ENCODE results near the gene ACADM. TPM values are rescaled to one million over a fixed set of nuclear protein-coding genes. Genes with fewer than 3 reads are reported as not detected.
"Not testable (repeated sequence)": the region's sequence is repeated elsewhere in the genome, so short reads cannot be mapped to it uniquely, and the experiment has no call there.

The ACADM gene
- total and polyA plus RNA-seq, 3 donors from 2014 or later, result 57.7 to 77.6 (median 67.9) TPM

GRCh38 chr1:75742047-75742625 is 17.6 kb downstream of the ACADM start:
- Histone ChIP-seq H3K27ac (no peak overlapping the region), H3K36me3 (ENCODE audit: low read depth, missing control alignments) (no peaks in the 10 kb centered on the region), H3K4me1 (no peaks in the 10 kb centered on the region), H3K27me3 (no peaks in the 10 kb centered on the region), H3K4me3 (no peak overlapping the region), H3K9me3 (no peaks in the 10 kb centered on the region)
- WGBS, 2 donors, result 88 to 92% methylated on average over 6 of the region's 6 CpGs
- intact Hi-C loops (cut with DNase I; ENCODE audit: low total_unique reads), result no loop called here
- DNase-seq, result no peak
- no peak for TF ChIP-seq POLR2A (IDR thresholded peaks at IDR 0.05)
- TF ChIP-seq, protein P1, sequence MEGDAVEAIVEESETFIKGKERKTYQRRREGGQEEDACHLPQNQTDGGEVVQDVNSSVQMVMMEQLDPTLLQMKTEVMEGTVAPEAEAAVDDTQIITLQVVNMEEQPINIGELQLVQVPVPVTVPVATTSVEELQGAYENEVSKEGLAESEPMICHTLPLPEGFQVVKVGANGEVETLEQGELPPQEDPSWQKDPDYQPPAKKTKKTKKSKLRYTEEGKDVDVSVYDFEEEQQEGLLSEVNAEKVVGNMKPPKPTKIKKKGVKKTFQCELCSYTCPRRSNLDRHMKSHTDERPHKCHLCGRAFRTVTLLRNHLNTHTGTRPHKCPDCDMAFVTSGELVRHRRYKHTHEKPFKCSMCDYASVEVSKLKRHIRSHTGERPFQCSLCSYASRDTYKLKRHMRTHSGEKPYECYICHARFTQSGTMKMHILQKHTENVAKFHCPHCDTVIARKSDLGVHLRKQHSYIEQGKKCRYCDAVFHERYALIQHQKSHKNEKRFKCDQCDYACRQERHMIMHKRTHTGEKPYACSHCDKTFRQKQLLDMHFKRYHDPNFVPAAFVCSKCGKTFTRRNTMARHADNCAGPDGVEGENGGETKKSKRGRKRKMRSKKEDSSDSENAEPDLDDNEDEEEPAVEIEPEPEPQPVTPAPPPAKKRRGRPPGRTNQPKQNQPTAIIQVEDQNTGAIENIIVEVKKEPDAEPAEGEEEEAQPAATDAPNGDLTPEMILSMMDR (IDR thresholded peaks at IDR 0.05), result no peak

DNA sequence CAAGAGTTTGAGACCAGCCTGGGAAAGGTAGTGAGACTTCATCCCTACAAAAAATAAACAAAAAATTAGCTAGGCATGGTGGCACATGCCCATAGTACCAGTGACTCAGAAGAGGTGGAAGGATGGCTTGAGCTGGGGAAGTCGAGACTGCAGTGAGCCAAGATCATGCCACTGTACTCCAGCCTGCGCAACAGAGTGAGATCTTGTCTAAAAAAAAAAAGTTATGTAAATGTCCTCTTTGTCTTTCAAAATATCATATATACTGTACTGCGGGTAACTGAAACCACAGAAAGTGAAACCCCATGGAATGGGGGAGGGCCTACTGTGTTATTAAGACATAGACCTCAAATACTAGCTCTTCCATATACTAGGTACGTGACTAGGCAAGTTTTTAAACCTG is 20.8 kb downstream of the ACADM start:
- H3K4me1 ChIP-seq, result no peaks in the 10 kb centered on the region
- no peaks in the 10 kb centered on the region for H3K9me3 ChIP-seq
- WGBS, 2 donors, result 86 to 87% methylated on average over 4 of the region's 4 CpGs
- DNase-seq, result no peak
- no peaks in the 10 kb centered on the region for H3K27me3 ChIP-seq
- H3K4me3 ChIP-seq, result no peak overlapping the region
- intact Hi-C loops (cut with DNase I; ENCODE audit: low total_unique reads), result no loop called here
- TF ChIP-seq POLR2A (IDR thresholded peaks at IDR 0.05), result no peak
- TF ChIP-seq, protein P1 (IDR thresholded peaks at IDR 0.05), result no peak
- no peaks in the 10 kb centered on the region for H3K36me3 ChIP-seq (ENCODE audit: low read depth, missing control alignments)
- no peak overlapping the region for H3K27ac ChIP-seq

GRCh38 chr1:75757210-75757609 is 32.7 kb downstream of the ACADM start:
- H3K27me3 ChIP-seq; H3K36me3 ChIP-seq (ENCODE audit: low read depth, missing control alignments); H3K27ac ChIP-seq; H3K4me1 ChIP-seq; H3K9me3 ChIP-seq; H3K4me3 ChIP-seq; DNase-seq; intact Hi-C loops (cut with DNase I; ENCODE audit: low total_unique reads): not testable (repeated sequence)

GRCh38 chr1:75758543-75758942 is 34.0 kb downstream of the ACADM start:
- H3K4me1 ChIP-seq; DNase-seq; intact Hi-C loops (cut with DNase I; ENCODE audit: low total_unique reads): not testable (repeated sequence)

DNA sequence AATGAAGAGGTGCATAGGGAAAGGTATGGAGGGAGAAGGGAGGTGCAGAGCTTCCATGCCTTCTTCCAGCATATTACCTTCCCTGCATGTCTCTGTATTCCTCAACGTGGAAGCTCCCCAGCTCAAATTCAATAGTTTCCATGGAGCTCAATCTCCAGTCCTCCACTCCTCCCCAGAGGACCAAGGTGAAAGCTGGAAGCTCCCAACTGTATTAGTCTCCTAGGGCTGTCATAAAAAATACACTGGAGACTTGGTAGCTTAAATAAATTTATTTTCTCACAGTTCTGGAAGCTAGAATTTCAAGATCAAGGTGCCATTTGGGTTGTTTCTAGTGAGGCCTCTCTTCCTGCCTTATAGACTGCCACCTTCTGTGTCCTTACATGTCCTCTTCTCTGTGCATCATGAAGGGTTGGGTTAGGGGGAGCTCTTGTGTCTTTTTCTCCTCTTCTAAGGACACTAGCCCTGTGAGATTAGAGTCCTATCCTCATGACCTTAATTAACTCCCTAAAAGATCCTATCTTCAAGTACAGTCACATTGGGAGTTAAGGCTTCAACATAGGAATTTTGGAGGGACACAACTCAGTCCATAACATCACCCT is 39.6 kb downstream of the ACADM start:
- Histone ChIP-seq H3K36me3 (ENCODE audit: low read depth, missing control alignments) (no peaks in the 10 kb centered on the region), H3K27me3 (no peaks in the 10 kb centered on the region), H3K4me3 (no peak overlapping the region), H3K27ac (no peak overlapping the region), H3K9me3 (no peaks in the 10 kb centered on the region), H3K4me1 (no peaks in the 10 kb centered on the region)
- no peak for DNase-seq
- WGBS, 2 donors, result 65 to 68% methylated on average over 1 of the region's 1 CpG
- no peak for TF ChIP-seq POLR2A (IDR thresholded peaks at IDR 0.05)
- TF ChIP-seq, protein P1 (IDR thresholded peaks at IDR 0.05), result no peak
- intact Hi-C loops (cut with DNase I; ENCODE audit: low total_unique reads), result no loop called here

More at GRCh38 chr1:75758543-75758942, 34.0 kb downstream of the ACADM start:
- H3K27me3 ChIP-seq; H3K36me3 ChIP-seq (ENCODE audit: low read depth, missing control alignments); H3K9me3 ChIP-seq; H3K27ac ChIP-seq; H3K4me3 ChIP-seq: not testable (repeated sequence)
- WGBS, 2 donors, result 87 to 94% methylated on average over 4 of the region's 4 CpGs
